SJSA1 (cell line): ENCODE data around the gene RBM11. TPM values are rescaled to one million over a fixed set of nuclear protein-coding genes. Genes with fewer than 3 reads are reported as not detected.

Source experiments
- total RNA-seq: library from RNA; depleted of rRNA; stranded (reverse); fragments of >200 nt; shearing (Covaris generic); gene quantifications from 2 replicates; pipeline ENCODE4 v1.2.3, GENCODE V29; 2014; rRNA removed

The RBM11 gene
- total RNA-seq, 1 experiment from 2014 or later: not detected

Other genes with a start within 250 kb of the RBM11 start
- gene LIPI, start 5.2 kb upstream of the RBM11 start, total RNA-seq: not detected in 2 replicates
- 62.9 and 87.2 TPM in 2 replicates for gene HSPA13, start 167.0 kb downstream of the RBM11 start, total RNA-seq